Measurements from ENCODE around the gene UNC5A.
"Not testable (repeated sequence)": the region's sequence is repeated elsewhere in the genome, so short reads cannot be mapped to it uniquely, and the experiment has no call there.

The UNC5A gene

GRCh38 chr5:176866707-176867310 lies 56.5 kb downstream of the UNC5A start:
- no peak for DNase-seq

GRCh38 chr5:176868126-176868525 lies 57.8 kb downstream of the UNC5A start:
- no peak for DNase-seq

GRCh38 chr5:176868731-176869130 lies 58.4 kb downstream of the UNC5A start:
- no peak for DNase-seq

GRCh38 chr5:176869501-176870109 lies 59.2 kb downstream of the UNC5A start:
- DNase-seq = no peak

- DNase-seq = no peak
Observed at GRCh38 chr5:176870110-176870591, 59.8 kb downstream of the UNC5A start.

- DNase-seq = not testable (repeated sequence)
Observed at GRCh38 chr5:176870644-176871043, 60.3 kb downstream of the UNC5A start.

GRCh38 chr5:176872586-176872985 lies 62.2 kb downstream of the UNC5A start:
- not testable (repeated sequence) for DNase-seq

GRCh38 chr5:176873011-176873410 lies 62.7 kb downstream of the UNC5A start:
- not testable (repeated sequence) for DNase-seq

GRCh38 chr5:176873541-176874172 lies 63.3 kb downstream of the UNC5A start:
- no peak for DNase-seq

GRCh38 chr5:176874198-176874780 lies 63.9 kb downstream of the UNC5A start:
- DNase-seq = no peak

GRCh38 chr5:176875014-176875550 lies 64.7 kb downstream of the UNC5A start:
- no peak for DNase-seq

- DNase-seq = no peak
Observed at GRCh38 chr5:176875783-176876505, 65.6 kb downstream of the UNC5A start.

- DNase-seq = no peak
Observed at GRCh38 chr5:176876506-176877431, 66.4 kb downstream of the UNC5A start.

- no peak for DNase-seq
Observed at GRCh38 chr5:176877793-176878331, 67.5 kb downstream of the UNC5A start.

GRCh38 chr5:176878463-176878862 lies 68.1 kb downstream of the UNC5A start:
- no peak for DNase-seq

- DNase-seq = no peak
Observed at GRCh38 chr5:176878906-176879662, 68.7 kb downstream of the UNC5A start.

GRCh38 chr5:176879663-176880361 lies 69.5 kb downstream of the UNC5A start:
- DNase-seq = no peak

- DNase-seq = no peak
Observed at GRCh38 chr5:176880366-176881020, 70.1 kb downstream of the UNC5A start.

- no peak for DNase-seq
Observed at GRCh38 chr5:176881021-176881749, 70.8 kb downstream of the UNC5A start.

Data from activated T-cell treated with anti-CD3 and anti-CD28 coated beads for 4 hours (primary cell).